WERI-Rb-1 (cell line): ENCODE measurements around the gene C7orf25.

Experiments
- DNase-seq: peaks from one replicate; pipeline ENCODE4 v3.0.0-alpha.2; 2020
- H3K27ac ChIP-seq: fragments of 250-450 bp; sonication (Bioruptor Pico); 2 replicates; pipeline ENCODE4 v1.5.1; 2020; ENCODE audit warnings: mild to moderate bottlenecking, moderate library complexity
- H3K27me3 ChIP-seq: fragments of 250-450 bp; sonication (Bioruptor Pico); 2 replicates; pipeline ENCODE4 v1.5.1; 2021; ENCODE audit warnings: mild to moderate bottlenecking, low read depth, moderate library complexity; ENCODE audit not compliant: insufficient read depth, severe bottlenecking
- H3K36me3 ChIP-seq: fragments of 250-450 bp; sonication (Bioruptor Pico); 2 replicates; pipeline ENCODE4 v1.5.1; 2020; ENCODE audit warnings: mild to moderate bottlenecking, moderate library complexity
- H3K4me3 ChIP-seq: 2 replicates; pipeline ENCODE4 v1.5.1; 2011; ENCODE audit warnings: low read depth, mild to moderate bottlenecking, control low read depth, low read length
- H3K9me3 ChIP-seq: fragments of 250-450 bp; sonication (Bioruptor Pico); 2 replicates; pipeline ENCODE4 v1.5.1; 2021; ENCODE audit warnings: mild to moderate bottlenecking, moderate library complexity; ENCODE audit not compliant: severe bottlenecking
- TF ChIP-seq, protein P1 (sequence below): IDR thresholded peaks from 2 replicates; pipeline ENCODE4 v1.5.1; 2011; ENCODE audit warnings: low read depth, mild to moderate bottlenecking, control low read depth, inconsistent platforms, low read length

The C7orf25 gene

DNA sequence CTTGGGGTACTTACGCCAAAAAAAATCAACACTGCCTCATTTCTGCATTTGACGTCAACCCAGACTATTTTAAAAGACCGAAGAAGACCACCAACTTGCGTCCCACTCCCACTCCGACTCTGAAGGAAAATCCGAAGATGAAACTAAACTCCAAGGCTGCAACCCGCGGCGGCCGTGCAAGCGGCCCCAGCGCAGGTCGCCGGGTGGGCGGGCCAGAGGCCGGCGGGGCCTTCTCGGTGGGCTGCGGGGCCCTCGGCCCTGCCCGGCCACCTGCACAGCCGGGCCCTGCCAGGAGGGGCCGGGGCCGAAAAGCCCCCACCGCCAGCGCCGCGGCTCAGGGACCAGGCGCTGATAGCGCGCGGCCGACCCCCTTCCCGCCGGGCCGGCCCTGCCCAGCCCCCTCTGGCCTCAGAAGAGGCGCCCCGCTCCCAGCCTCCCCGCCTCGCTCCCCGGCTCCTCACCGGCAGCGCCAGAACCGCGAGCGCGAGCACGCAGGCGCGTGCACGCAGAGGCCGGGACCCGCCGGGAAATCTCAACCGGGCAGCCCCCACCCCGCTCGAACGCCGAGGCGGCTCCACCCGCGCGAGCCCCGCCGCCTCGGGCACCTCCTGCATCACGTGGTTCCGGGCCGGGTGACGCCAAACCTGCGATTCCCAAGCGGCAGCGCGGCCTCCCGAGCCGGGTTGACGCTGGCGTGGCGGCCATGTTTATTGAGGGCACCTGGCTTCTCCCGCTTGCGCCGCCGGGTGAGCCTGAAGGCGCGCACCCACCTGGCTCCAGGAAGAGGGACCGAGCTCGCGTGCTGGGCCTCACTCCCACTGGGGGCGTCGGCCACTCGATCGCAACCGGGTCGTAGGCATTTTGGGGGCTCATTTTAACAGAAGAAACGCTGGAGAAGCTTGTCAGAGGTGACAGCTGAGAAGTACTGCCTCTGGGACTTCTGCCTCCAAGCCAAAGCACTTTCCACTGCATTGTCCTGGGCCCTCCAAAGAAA, at the start of gene C7orf25:
Gene C7orf25 (minus strand): TSS at position 617 of the 994 bp plus-strand sequence. CDS start 1,170 bp downstream, outside the sequence.
- DNase-seq: peak; percentile 97
- H3K4me3 ChIP-seq: peak within 1 kb of the TSS; percentile 52
- peak within 1 kb of the TSS; percentile 79 for H3K27ac ChIP-seq
- H3K36me3 ChIP-seq: peaks cover 14% of the 10 kb centered on the region
- TF ChIP-seq, protein P1, sequence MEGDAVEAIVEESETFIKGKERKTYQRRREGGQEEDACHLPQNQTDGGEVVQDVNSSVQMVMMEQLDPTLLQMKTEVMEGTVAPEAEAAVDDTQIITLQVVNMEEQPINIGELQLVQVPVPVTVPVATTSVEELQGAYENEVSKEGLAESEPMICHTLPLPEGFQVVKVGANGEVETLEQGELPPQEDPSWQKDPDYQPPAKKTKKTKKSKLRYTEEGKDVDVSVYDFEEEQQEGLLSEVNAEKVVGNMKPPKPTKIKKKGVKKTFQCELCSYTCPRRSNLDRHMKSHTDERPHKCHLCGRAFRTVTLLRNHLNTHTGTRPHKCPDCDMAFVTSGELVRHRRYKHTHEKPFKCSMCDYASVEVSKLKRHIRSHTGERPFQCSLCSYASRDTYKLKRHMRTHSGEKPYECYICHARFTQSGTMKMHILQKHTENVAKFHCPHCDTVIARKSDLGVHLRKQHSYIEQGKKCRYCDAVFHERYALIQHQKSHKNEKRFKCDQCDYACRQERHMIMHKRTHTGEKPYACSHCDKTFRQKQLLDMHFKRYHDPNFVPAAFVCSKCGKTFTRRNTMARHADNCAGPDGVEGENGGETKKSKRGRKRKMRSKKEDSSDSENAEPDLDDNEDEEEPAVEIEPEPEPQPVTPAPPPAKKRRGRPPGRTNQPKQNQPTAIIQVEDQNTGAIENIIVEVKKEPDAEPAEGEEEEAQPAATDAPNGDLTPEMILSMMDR: no peak
- no peaks in the 10 kb centered on the region for H3K27me3 ChIP-seq
- no peaks in the 10 kb centered on the region for H3K9me3 ChIP-seq

DNA sequence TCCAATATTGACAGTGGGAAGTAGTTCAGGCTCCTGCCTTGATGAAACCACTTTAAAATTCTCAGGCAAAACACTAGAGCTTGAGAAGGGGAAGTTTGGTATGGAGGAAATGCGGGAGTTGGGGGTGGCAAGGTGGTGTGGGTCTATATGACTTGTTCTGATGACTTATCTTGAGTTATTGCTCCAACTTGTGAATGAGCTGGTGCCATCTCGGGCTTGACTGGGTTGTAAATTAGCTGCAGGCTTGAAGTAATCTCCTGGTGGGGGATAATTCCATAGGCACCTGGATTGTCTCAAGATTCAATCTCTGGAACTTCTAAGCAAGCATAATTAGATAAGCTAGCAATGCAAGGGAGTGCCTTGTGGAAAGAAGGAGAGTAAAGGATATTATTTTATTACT, 49.3 kb upstream of the C7orf25 start:
- Histone ChIP-seq H3K36me3 (no peaks in the 10 kb centered on the region), H3K9me3 (peaks cover 2% of the 10 kb centered on the region), H3K27me3 (no peaks in the 10 kb centered on the region), H3K4me3 (no peak overlapping the region), H3K27ac (no peak overlapping the region)
- TF ChIP-seq, protein P1: no peak
- peak; percentile 40 for DNase-seq

DNA sequence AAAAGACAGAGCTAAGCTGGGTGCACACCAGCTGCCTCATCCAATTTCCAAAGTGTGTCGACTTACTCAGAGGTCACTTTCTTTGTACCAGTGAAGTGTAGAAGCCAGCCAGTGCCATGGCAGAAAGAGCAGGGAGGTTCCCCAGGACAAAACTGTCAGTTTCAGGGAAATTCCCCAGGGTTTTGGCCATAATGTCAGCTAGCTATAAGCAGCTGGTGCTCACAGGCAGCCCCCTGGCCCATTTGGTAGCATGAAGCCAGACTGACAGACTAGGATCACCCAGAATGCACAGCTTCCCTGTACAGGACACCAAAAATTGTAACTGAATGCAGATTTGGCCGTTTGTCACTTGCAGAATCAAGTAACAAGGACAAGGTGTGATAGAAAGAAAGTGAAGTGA, 48.9 kb upstream of the C7orf25 start:
- no peak overlapping the region for H3K4me3 ChIP-seq
- DNase-seq: no peak
- H3K27me3 ChIP-seq: no peaks in the 10 kb centered on the region
- H3K27ac ChIP-seq: no peak overlapping the region
- TF ChIP-seq, protein P1: no peak
- no peaks in the 10 kb centered on the region for H3K36me3 ChIP-seq
- peaks cover 2% of the 10 kb centered on the region for H3K9me3 ChIP-seq

DNA sequence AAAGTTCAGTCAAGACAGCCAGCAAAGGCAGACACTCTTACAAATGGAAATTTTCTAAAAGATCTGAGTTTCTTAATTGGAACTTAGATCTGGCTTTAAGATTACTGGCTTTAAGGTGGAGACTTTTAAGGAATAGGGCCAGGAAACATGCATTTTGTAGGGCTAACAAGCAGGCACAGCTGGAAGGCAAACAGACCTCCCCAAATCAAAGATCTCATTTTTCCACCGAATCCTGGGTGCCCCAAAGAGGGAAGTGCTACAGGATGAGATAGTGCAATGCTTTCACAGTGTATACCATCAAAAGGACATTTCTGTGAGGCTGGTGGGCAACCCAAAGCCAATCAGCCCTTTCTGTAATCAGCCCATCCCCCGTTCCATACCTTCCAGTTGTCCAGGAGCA, 47.7 kb upstream of the C7orf25 start:
- TF ChIP-seq, protein P1: no peak

DNA sequence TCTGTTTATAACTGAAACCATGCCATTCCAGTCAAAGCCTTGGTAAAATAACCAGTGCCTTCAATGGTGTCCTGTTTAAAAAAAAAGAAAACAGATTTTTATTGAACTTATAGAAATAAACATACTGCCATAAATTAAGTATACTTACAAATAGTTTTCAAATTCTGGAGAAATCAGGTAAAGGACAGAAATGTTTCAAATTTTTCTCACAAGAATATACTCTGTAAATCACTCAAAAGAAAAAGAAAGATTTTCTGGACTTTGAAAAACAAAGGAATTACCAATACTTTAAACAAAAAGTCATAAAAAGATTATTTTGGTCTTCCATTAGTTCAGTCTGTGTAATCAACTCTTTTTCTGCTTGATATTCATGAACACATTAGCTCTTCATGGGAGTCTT, 44.2 kb upstream of the C7orf25 start:
- Histone ChIP-seq H3K4me3 (no peak overlapping the region), H3K27me3 (no peaks in the 10 kb centered on the region), H3K36me3 (no peaks in the 10 kb centered on the region), H3K9me3 (peaks cover 2% of the 10 kb centered on the region), H3K27ac (no peak overlapping the region)
- TF ChIP-seq, protein P1: no peak
- no peak for DNase-seq

More for the DNA sequence above, 47.7 kb upstream of the C7orf25 start:
- H3K27ac ChIP-seq: no peak overlapping the region
- no peak overlapping the region for H3K4me3 ChIP-seq
- H3K36me3 ChIP-seq: no peaks in the 10 kb centered on the region
- no peaks in the 10 kb centered on the region for H3K27me3 ChIP-seq
- peaks cover 2% of the 10 kb centered on the region for H3K9me3 ChIP-seq
- no peak for DNase-seq
